GM23248 (cell line): ENCODE results near the gene RERE. TPM values are rescaled to one million over a fixed set of nuclear protein-coding genes. Genes with fewer than 3 reads are reported as not detected.

Experiments
- DNase-seq: peaks from one replicate; pipeline ENCODE4 v3.0.0-alpha.2; 2015
- H2AFZ ChIP-seq: fragments of 200-600 bp; sonication (generic); 2 replicates; pipeline ENCODE4 v1.6.1; 2016; ENCODE audit warnings: antibody characterized with exemption
- H3F3A ChIP-seq: fragments of 200-600 bp; sonication (generic); 2 replicates; pipeline ENCODE4 v1.6.1; 2016; ENCODE audit warnings: mild to moderate bottlenecking, antibody characterized with exemption, mixed run types; ENCODE audit not compliant: insufficient read depth
- H3K27ac ChIP-seq: fragments of 200-600 bp; sonication (generic); 2 replicates; pipeline ENCODE4 v1.5.1; 2016; ENCODE audit warnings: mild to moderate bottlenecking
- H3K27me3 ChIP-seq: fragments of 200-600 bp; sonication (generic); replicated peaks from 2 replicates; pipeline ENCODE4 v1.6.1; 2016; ENCODE audit warnings: mild to moderate bottlenecking; ENCODE audit not compliant: insufficient read depth
- H3K36me3 ChIP-seq: fragments of 200-600 bp; sonication (generic); 2 replicates; pipeline ENCODE4 v1.6.1; 2016; ENCODE audit warnings: low read depth, mild to moderate bottlenecking
- H3K4me1 ChIP-seq: fragments of 200-600 bp; sonication (generic); 2 replicates; pipeline ENCODE4 v1.6.1; 2016; ENCODE audit warnings: mild to moderate bottlenecking; ENCODE audit not compliant: insufficient read depth
- H3K4me2 ChIP-seq: fragments of 200-600 bp; sonication (generic); one replicate; pipeline ENCODE4 v1.6.1; 2016; ENCODE audit warnings: mild to moderate bottlenecking; ENCODE audit not compliant: unreplicated experiment
- H3K4me3 ChIP-seq: fragments of 200-600 bp; sonication (generic); 2 replicates; pipeline ENCODE4 v1.5.1; 2016; ENCODE audit warnings: mild to moderate bottlenecking
- H3K79me2 ChIP-seq: fragments of 200-600 bp; sonication (generic); 2 replicates; pipeline ENCODE4 v1.6.1; 2016; ENCODE audit warnings: mild to moderate bottlenecking; ENCODE audit not compliant: insufficient read depth
- H3K9ac ChIP-seq: fragments of 200-600 bp; sonication (generic); 2 replicates; pipeline ENCODE4 v1.6.1; 2016; ENCODE audit warnings: mild to moderate bottlenecking
- H3K9me2 ChIP-seq: fragments of 200-600 bp; sonication (generic); 2 replicates; pipeline ENCODE4 v1.6.1; 2016; ENCODE audit warnings: mixed run types, mild to moderate bottlenecking, moderate library complexity; ENCODE audit not compliant: insufficient read depth
- H3K9me3 ChIP-seq: fragments of 200-600 bp; sonication (generic); one replicate; pipeline ENCODE4 v1.6.1; 2017; ENCODE audit warnings: low read depth
- H4K20me1 ChIP-seq: fragments of 200-600 bp; sonication (generic); 2 replicates; pipeline ENCODE4 v1.6.0; 2016; ENCODE audit not compliant: insufficient read depth
- EZH2 ChIP-seq: fragments of 200-600 bp; sonication (generic); IDR thresholded peaks from 2 replicates; pipeline ENCODE4 v1.6.1; 2018; ENCODE audit warnings: antibody characterized with exemption, mild to moderate bottlenecking; ENCODE audit not compliant: insufficient read depth, poor library complexity, severe bottlenecking
- EZH2phosphoT487 ChIP-seq: fragments of 200-600 bp; sonication (generic); IDR thresholded peaks from 2 replicates; pipeline ENCODE4 v1.6.1; 2018; ENCODE audit warnings: antibody characterized with exemption, moderate library complexity, mild to moderate bottlenecking, low read depth; ENCODE audit not compliant: insufficient read depth
- WGBS, 2 experiments: methylation state at CpG; one replicate each; pipeline ENCODE4 v1.1.6; 2015 to 2017; ENCODE audit warnings: low lambda C conversion rate in 2 of 2, low coverage in 1 of 2; ENCODE audit errors: missing lambda C conversion rate in 2 of 2; 5-methylcytosine and 5-hydroxymethylcytosine counted together
- in situ Hi-C: fragments of 300-500 bp; cut with MboI; formaldehyde crosslinking; loops from 2 replicates; pipeline ENCODE4 v1.15.0; 2020
- polyA plus RNA-seq: library from polyadenylated mRNA; unstranded; fragments of >200 nt; fragmentation: Nextera tagmentation; extraction: Ambion mirVana; gene quantifications from 2 replicates; pipeline ENCODE4 v1.2.1, GENCODE V29; 2016
- total RNA-seq: library from RNA; depleted of rRNA; stranded (reverse); fragments of >200 nt; shearing (Covaris generic); gene quantifications from 2 replicates; pipeline ENCODE4 v1.2.3, GENCODE V29; 2014

The RERE gene
- total and polyA plus RNA-seq, 2 experiments from 2014 or later, result 26.0 to 26.2 TPM

GRCh38 chr1:8483586-8483985 lies 333.9 kb downstream of the RERE start:
- TF ChIP-seq EZH2 (no peak), EZH2phosphoT487 (no peak)
- WGBS, 2 experiments, result 87 to 96% methylated on average over 3 of the region's 3 CpGs

GRCh38 chr1:8482979-8483381 lies 334.5 kb downstream of the RERE start:
- H2AFZ ChIP-seq, result no peak overlapping the region
- H3K79me2 ChIP-seq, result peaks cover 44% of the 10 kb centered on the region
- no peaks in the 10 kb centered on the region for H4K20me1 ChIP-seq
- H3K4me1 ChIP-seq, result peaks cover 41% of the 10 kb centered on the region
- H3K4me3 ChIP-seq, result no peak overlapping the region
- peak overlapping the region; percentile 39 for H3K4me2 ChIP-seq
- H3K36me3 ChIP-seq, result 0 out of 2 replicates have a peak, but pooled peaks cover 3% of the 10 kb centered on the region
- no peaks in the 10 kb centered on the region for H3K9me3 ChIP-seq
- peak overlapping the region; percentile 35 for H3K27ac ChIP-seq
- no peaks in the 10 kb centered on the region for H3K27me3 ChIP-seq
- H3F3A ChIP-seq, result peaks cover 32% of the 10 kb centered on the region
- no peak for TF ChIP-seq EZH2phosphoT487
- TF ChIP-seq EZH2, result no peak
- peak; percentile 73 for DNase-seq
- in situ Hi-C loops, result no loop called here
- H3K9ac ChIP-seq, result no peak overlapping the region
- no peaks in the 10 kb centered on the region for H3K9me2 ChIP-seq
- WGBS, 2 experiments, result 26 to 42% methylated on average over 2 of the region's 2 CpGs

More at GRCh38 chr1:8483586-8483985, 333.9 kb downstream of the RERE start:
- peaks cover 42% of the 10 kb centered on the region for H3K79me2 ChIP-seq
- H3F3A ChIP-seq, result peaks cover 26% of the 10 kb centered on the region
- H3K27ac ChIP-seq, result peak overlapping the region; percentile 35
- H3K9ac ChIP-seq, result no peak overlapping the region
- DNase-seq, result no peak
- H3K4me2 ChIP-seq, result peak overlapping the region; percentile 39
- no peaks in the 10 kb centered on the region for H3K9me2 ChIP-seq
- no peaks in the 10 kb centered on the region for H3K27me3 ChIP-seq
- H2AFZ ChIP-seq, result no peak overlapping the region
- H3K36me3 ChIP-seq, result 0 out of 2 replicates have a peak, but pooled peaks cover 3% of the 10 kb centered on the region
- no peaks in the 10 kb centered on the region for H4K20me1 ChIP-seq
- H3K4me3 ChIP-seq, result no peak overlapping the region
- in situ Hi-C loops, result no loop called here
- H3K9me3 ChIP-seq, result no peaks in the 10 kb centered on the region
- H3K4me1 ChIP-seq, result peaks cover 35% of the 10 kb centered on the region

GRCh38 chr1:8481650-8482380 lies 335.6 kb downstream of the RERE start:
- H3K4me3 ChIP-seq, result no peak overlapping the region
- 0 out of 2 replicates have a peak, but pooled peaks cover 3% of the 10 kb centered on the region for H3K36me3 ChIP-seq
- peaks cover 34% of the 10 kb centered on the region for H3K79me2 ChIP-seq
- peak overlapping the region; percentile 22 for H3K4me2 ChIP-seq
- no peaks in the 10 kb centered on the region for H4K20me1 ChIP-seq
- TF ChIP-seq EZH2, result no peak
- TF ChIP-seq EZH2phosphoT487, result no peak
- no peaks in the 10 kb centered on the region for H3K9me3 ChIP-seq
- H3K9me2 ChIP-seq, result no peaks in the 10 kb centered on the region
- peaks cover 53% of the 10 kb centered on the region for H3K4me1 ChIP-seq
- DNase-seq, result peak; percentile 56
- no peaks in the 10 kb centered on the region for H3K27me3 ChIP-seq
- peaks cover 44% of the 10 kb centered on the region for H3F3A ChIP-seq
- H3K27ac ChIP-seq, result peak overlapping the region; percentile 41
- WGBS, 2 experiments, result 98 to 100% methylated on average over 2 of the region's 2 CpGs
- H3K9ac ChIP-seq, result no peak overlapping the region
- in situ Hi-C loops, result no loop called here
- H2AFZ ChIP-seq, result no peak overlapping the region

- TF ChIP-seq EZH2phosphoT487 (no peak), EZH2 (no peak)
- no peaks in the 10 kb centered on the region for H4K20me1 ChIP-seq
- H3K79me2 ChIP-seq, result peaks cover 29% of the 10 kb centered on the region
- no peaks in the 10 kb centered on the region for H3K9me2 ChIP-seq
- peaks cover 65% of the 10 kb centered on the region for H3K4me1 ChIP-seq
- in situ Hi-C loops, result no loop called here
- DNase-seq, result no peak
- H3K9ac ChIP-seq, result peak overlapping the region; percentile 72
- H3K36me3 ChIP-seq, result no peaks in the 10 kb centered on the region
- peak overlapping the region; percentile 87 for H3K4me2 ChIP-seq
- peak overlapping the region; percentile 91 for H3K27ac ChIP-seq
- H3F3A ChIP-seq, result peaks cover 55% of the 10 kb centered on the region
- H3K9me3 ChIP-seq, result no peaks in the 10 kb centered on the region
- H2AFZ ChIP-seq, result no peak overlapping the region
- no peaks in the 10 kb centered on the region for H3K27me3 ChIP-seq
- no peak overlapping the region for H3K4me3 ChIP-seq
Measured at GRCh38 chr1:8478566-8478965, 338.9 kb downstream of the RERE start.
